Activated CD8-positive, alpha-beta T cell treated with anti-CD3 and anti-CD28 coated beads for 36 hours (primary cell): ENCODE results near the gene AGAP1. TPM values are rescaled to one million over a fixed set of nuclear protein-coding genes. Genes with fewer than 3 reads are reported as not detected.

ENCODE experiments used
- ATAC-seq: fragments of 200-7000 bp; cut with Tn5 transposase; one replicate; pipeline ENCODE4 v1.10.0; 2021; ENCODE audit warnings: mild to moderate bottlenecking, moderate library complexity
- CTCF ChIA-PET: fragments of 350-600 bp; sonication (Branson Sonifier 250); formaldehyde crosslinking; loops from one replicate; lab custom pipeline; 2021; ENCODE audit warnings: antibody characterized with exemption; lab: Charles Lee
- POLR2A ChIA-PET: fragments of 350-600 bp; sonication (Branson Sonifier 250); formaldehyde crosslinking; loops from one replicate; lab custom pipeline; 2021; ENCODE audit warnings: antibody characterized with exemption; lab: Charles Lee
- DNase-seq: peaks from one replicate; pipeline ENCODE4 v3.0.0-alpha.2; 2020
- H3K27ac Mint-ChIP-seq: one replicate; pipeline ENCODE4 v1.8.0; 2021; ENCODE audit warnings: mild to moderate bottlenecking, mixed read lengths
- H3K27me3 Mint-ChIP-seq: one replicate; pipeline ENCODE4 v1.8.0; 2021; ENCODE audit warnings: mixed read lengths
- H3K36me3 Mint-ChIP-seq: one replicate; pipeline ENCODE4 v1.8.0; 2021; ENCODE audit warnings: low read depth, mixed read lengths
- H3K4me1 Mint-ChIP-seq: one replicate; pipeline ENCODE4 v1.8.0; 2021; ENCODE audit warnings: low read depth, mixed read lengths
- H3K4me3 Mint-ChIP-seq: one replicate; pipeline ENCODE4 v1.8.0; 2021; ENCODE audit warnings: mild to moderate bottlenecking, moderate library complexity, mixed read lengths
- H3K9me3 Mint-ChIP-seq: one replicate; pipeline ENCODE4 v1.8.0; 2021; ENCODE audit warnings: mixed read lengths
- CTCF ChIP-seq: fragments of 200-600 bp; IDR thresholded peaks from one replicate; pipeline ENCODE4 v1.8.0; 2022; ENCODE audit warnings: antibody characterized with exemption, mild to moderate bottlenecking
- intact Hi-C: fragments of 100-400 bp; cut with micrococcal nuclease; formaldehyde crosslinking; loops from one replicate; pipeline ENCODE4 v1.10.0; 2022
- total RNA-seq, 2 experiments: library from RNA; stranded (reverse); gene quantifications; one replicate each; pipeline ENCODE4 v1.2.3, GENCODE V29; 2021

The AGAP1 gene
- total RNA-seq, 2 experiments from 2014 or later = 2.5 to 2.9 TPM

- Mint-ChIP-seq H3K4me1 (no peaks in the 10 kb centered on the region), H3K36me3 (no peaks in the 10 kb centered on the region), H3K27ac (no peak overlapping the region), H3K9me3 (no peaks in the 10 kb centered on the region), H3K4me3 (no peak overlapping the region), H3K27me3 (peaks cover 4% of the 10 kb centered on the region)
- POLR2A ChIA-PET = no interaction called here
- no peak for TF ChIP-seq CTCF
- CTCF ChIA-PET = interaction anchor here (2.6 to 4.0 kb wide), 2 partner anchors 153 to 457 kb away, joined by 14 to 15 read pairs; no protein-coding TSS in a partner anchor
- intact Hi-C loops = loop anchor here (10.0 kb wide), 1 partner anchor 458 kb away; no protein-coding TSS in a partner anchor
- ATAC-seq (no peak), DNase-seq (no peak)
Measured at GRCh38 chr2:235592430-235592829, 98.6 kb downstream of the AGAP1 start.

- Mint-ChIP-seq H3K4me1 (no peaks in the 10 kb centered on the region), H3K27me3 (peaks cover 4% of the 10 kb centered on the region), H3K9me3 (no peaks in the 10 kb centered on the region), H3K36me3 (no peaks in the 10 kb centered on the region), H3K27ac (no peak overlapping the region), H3K4me3 (no peak overlapping the region)
- no peak for TF ChIP-seq CTCF
- intact Hi-C loops = loop anchor here (10.0 kb wide), 1 partner anchor 458 kb away; no protein-coding TSS in a partner anchor
- ChIA-PET POLR2A (no interaction called here), CTCF (interaction anchor here (0.9 to 4.0 kb wide), 3 partner anchors 153 to 457 kb away, joined by 3 to 15 read pairs (median 14); no protein-coding TSS in a partner anchor)
- no peak for DNase-seq
- no peak for ATAC-seq
Measured at GRCh38 chr2:235592836-235593235, 99.0 kb downstream of the AGAP1 start.

- TF ChIP-seq CTCF = peak; percentile 82
- H3K4me3 Mint-ChIP-seq = no peak overlapping the region
- DNase-seq = no peak
- no peaks in the 10 kb centered on the region for H3K9me3 Mint-ChIP-seq
- no peaks in the 10 kb centered on the region for H3K36me3 Mint-ChIP-seq
- intact Hi-C loops = loop anchor here (10.0 kb wide), 1 partner anchor 459 kb away; no protein-coding TSS in a partner anchor
- ChIA-PET POLR2A (no interaction called here), CTCF (interaction anchor here (0.8 to 4.0 kb wide), 6 partner anchors 152 to 1043 kb away, joined by 3 to 15 read pairs (median 4); no protein-coding TSS in a partner anchor)
- H3K27ac Mint-ChIP-seq = no peak overlapping the region
- H3K27me3 Mint-ChIP-seq = peaks cover 4% of the 10 kb centered on the region
- ATAC-seq = no peak
- H3K4me1 Mint-ChIP-seq = no peaks in the 10 kb centered on the region
Measured at GRCh38 chr2:235594041-235594440, 100.2 kb downstream of the AGAP1 start.

GRCh38 chr2:235594964-235595363, 101.1 kb downstream of the AGAP1 start:
- intact Hi-C loops = loop anchor here (1.0 to 10.0 kb wide), 2 partner anchors 151 to 460 kb away; no protein-coding TSS in a partner anchor
- POLR2A ChIA-PET = no interaction called here

More at GRCh38 chr2:235594964-235595363, 101.1 kb downstream of the AGAP1 start:
- Mint-ChIP-seq H3K36me3 (no peaks in the 10 kb centered on the region), H3K9me3 (no peaks in the 10 kb centered on the region), H3K27ac (no peak overlapping the region), H3K4me3 (no peak overlapping the region), H3K27me3 (peaks cover 3% of the 10 kb centered on the region), H3K4me1 (no peaks in the 10 kb centered on the region)
- DNase-seq = no peak
- no peak for TF ChIP-seq CTCF
- ATAC-seq = no peak
- CTCF ChIA-PET = interaction anchor here (0.6 to 4.0 kb wide), 6 partner anchors 15 to 1044 kb away, joined by 3 to 25 read pairs (median 3); no protein-coding TSS in a partner anchor
